ENCODE data around the gene ALDH1A1. TPM values are rescaled to one million over a fixed set of nuclear protein-coding genes. Genes with fewer than 3 reads are reported as not detected.

Gene ALDH1A1
- total RNA-seq, 1 experiment from 2014 or later = 0.14 TPM

- DNase-seq (ENCODE audit: low read depth) = no peak
Measured at GRCh38 chr9:72919246-72919945, 33.5 kb downstream of the ALDH1A1 start.

DNA sequence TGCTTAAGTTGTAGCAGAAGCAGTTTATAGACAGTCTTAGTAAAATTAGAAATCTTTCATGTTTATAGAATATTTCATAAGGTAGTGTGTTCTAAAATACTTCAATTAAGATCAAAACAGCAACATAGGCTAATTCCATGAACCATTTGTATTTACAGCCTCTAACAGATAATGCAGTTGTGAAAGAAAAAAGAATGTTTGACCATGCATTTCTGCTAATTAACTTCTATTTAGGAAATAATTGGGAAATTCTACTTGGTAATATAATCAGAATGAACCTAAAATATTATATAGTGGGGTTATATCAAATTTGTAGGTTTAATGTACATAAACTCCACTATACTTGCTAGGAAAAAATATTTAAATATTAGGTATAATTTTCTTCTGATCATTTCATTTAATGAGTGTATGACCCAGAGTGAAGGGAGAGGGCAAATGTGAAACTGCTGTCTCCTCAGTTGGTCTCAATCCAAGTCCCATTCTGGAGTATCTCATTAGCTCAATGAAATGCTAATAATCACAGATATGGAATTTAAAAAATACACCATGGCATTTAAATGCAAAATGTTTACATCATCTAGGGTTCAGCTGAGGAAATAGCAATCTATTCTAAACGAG is 34.9 kb downstream of the ALDH1A1 start:
- DNase-seq (ENCODE audit: low read depth) = no peak

DNA sequence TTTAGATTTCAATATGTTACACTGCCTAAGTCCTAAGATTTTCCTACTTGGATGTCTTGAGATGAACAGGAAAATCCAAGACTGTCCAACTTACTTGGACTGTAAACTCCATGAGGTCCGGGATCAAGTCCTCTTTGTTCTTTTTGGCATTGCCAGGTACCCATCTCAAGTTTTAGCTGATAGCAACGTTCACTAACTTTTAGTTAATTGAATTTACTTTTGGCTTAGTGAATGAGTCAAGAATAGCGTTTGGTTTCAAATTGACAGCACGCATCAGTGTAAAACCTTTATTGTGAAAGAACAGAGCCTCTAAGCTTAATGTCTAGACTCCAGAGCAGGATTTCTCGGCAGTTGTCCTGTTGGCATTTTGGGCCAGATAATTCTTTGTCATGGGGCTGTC is 37.2 kb downstream of the ALDH1A1 start:
- no peak for DNase-seq (ENCODE audit: low read depth)

GRCh38 chr9:72914750-72915149 is 38.1 kb downstream of the ALDH1A1 start:
- no peak for DNase-seq (ENCODE audit: low read depth)

DNA sequence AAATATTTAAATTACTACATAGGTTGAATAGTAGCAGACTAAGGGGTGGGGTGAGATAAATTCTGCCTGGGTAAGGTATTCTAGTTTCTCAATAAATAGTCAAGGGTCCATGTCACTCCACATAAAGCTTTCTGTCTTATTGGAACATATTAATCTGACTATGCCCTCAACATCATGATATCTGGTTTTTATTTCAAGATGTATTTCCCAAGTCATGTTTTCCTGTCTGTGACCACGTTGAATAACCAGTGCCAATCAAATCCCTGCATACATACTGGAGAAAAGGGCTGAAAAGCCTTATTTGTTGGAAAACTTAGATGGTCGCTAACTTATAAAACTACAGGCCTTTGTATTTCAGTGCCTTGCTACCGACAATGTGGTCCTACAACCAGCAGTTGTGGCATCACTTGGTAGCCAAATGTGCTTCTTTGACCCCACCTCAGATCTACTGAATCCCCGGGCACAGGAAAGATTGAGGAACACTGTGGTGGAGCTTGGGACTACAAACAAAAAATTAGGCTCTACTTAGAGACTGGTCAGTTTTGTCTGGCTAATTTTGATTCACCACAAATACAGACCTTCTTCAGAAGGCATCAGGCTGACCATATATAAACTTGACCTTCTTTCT is 39.4 kb downstream of the ALDH1A1 start:
- DNase-seq (ENCODE audit: low read depth) = no peak

DNA sequence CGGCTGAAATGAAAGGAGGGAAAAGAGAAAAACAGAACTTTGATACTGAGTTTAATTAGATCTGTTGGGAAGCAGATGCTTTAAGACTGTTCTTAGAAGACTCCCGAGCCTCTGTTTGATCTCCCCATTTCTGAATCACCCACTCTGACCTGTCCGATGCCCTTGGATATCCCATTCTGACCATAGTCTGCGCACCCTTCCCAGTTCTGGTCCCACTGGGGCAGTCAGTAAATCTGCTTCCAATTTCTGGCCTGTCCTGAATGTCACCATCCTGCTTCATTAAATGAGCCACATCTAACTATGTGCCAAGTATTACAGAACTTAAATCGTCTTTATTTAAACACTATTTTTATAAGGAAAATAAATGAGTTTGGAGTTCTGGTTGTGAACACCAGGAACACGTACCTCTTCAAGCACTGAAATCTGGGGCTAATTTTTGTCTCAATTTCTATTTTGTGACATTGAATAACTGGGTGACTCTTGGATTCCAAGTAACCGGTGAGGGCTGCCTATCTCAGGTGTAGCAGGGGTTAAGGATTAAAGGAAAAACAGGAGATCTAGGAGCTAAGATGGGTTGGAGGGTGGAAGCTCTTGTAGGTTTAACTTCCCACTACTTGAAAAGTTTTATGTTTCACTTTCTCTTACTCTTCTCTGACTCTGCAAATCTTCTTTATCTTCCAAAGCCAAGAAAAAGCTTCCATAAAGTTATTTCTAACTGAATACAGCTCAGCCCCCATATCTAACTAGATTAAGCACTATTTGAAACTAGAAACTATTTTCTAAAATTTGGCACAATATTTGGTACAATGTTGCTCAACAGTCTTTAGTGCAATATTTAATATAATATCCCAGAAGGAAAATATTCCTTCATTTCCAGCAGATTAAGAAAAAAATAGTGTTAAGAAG is 40.1 kb downstream of the ALDH1A1 start:
- DNase-seq (ENCODE audit: low read depth) = no peak

DNA sequence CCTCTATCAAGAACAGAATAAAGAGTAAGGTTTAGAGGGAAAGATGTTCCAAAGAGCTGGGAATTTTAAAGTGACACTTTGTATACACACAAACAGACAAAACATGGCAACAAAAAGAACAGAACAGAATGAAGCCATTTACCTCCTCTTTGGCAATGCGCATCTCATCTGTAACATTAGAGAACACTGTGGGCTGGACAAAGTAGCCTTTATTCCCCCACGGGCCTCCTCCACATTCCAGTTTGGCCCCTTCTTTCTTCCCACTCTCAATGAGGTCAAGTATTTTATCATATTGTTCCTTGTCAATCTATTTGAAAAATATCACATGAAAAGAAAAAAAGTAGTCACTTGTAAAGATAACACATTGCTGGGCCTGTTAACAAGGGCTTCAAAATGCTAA is 41.0 kb downstream of the ALDH1A1 start:
- DNase-seq (ENCODE audit: low read depth) = no peak

DNA sequence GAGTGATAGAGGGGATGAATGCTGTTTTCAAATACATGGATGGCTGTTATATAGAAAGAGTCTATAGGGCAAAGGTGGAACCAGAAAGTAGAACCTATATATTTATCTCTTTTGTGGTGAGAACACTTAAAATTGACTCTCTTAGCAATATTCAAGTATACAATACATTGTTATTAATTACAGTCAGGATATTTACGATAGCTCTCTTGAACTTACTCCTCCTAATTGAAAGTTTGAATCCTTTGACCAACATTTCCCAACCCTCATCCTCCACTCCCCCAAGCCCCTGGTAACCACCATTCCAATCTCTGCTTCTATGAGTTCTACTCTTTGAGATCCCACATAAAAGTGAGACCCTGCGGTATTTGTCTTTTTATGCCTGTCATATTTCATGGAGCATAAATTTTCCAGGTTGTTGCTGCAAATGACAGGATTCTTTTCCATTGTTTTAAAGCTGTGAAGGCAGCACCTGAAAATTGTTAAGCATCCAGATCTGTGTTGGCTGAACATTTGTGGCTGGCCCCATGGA is 41.5 kb downstream of the ALDH1A1 start:
- no peak for DNase-seq (ENCODE audit: low read depth)

DNA sequence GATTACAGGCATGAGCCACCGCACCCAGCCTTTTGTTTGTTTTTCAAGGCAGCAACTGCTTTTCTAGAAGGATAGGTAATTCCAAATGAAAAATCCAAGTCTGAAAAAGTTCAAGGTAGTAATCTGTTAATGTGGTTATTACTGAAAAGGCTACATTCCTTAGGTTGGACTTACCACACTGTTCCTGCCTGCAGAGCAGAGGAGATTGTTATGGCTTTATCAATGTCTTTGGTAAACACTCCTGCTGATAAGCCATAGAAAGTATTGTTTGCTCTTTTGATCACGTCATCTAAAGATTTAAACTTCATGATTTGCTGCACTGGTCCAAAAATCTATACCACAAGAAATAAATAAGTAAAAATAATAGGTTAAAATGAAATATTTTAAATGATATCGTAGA is 43.4 kb downstream of the ALDH1A1 start:
- no peak for DNase-seq (ENCODE audit: low read depth)

GRCh38 chr9:72907421-72907820 is 45.4 kb downstream of the ALDH1A1 start:
- no peak for DNase-seq (ENCODE audit: low read depth)

- DNase-seq (ENCODE audit: low read depth) = no peak
Measured at GRCh38 chr9:72906810-72907209, 46.0 kb downstream of the ALDH1A1 start.

- DNase-seq (ENCODE audit: low read depth) = no peak
Measured at GRCh38 chr9:72905514-72906480, 47.1 kb downstream of the ALDH1A1 start.

GRCh38 chr9:72904267-72905093 is 48.4 kb downstream of the ALDH1A1 start:
- no peak for DNase-seq (ENCODE audit: low read depth)

DNA sequence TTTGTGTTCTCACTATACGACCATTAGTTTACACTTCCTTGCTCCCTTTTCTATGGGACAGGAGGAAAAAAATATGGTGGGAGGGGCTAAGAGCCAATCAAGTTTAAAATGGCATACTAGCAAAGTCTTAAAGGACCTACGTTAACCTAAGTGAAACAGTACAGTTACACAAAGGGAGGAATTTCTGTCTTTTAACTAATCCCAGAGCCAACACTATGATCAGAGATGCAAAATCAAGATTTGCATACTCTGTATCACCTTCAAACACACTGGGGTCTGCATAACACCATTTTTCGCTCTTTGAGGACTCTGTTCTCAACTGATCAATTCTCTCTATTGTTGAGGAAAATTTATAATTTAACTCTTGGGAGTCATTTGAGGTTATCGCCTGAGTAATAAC is 49.8 kb downstream of the ALDH1A1 start:
- no peak for DNase-seq (ENCODE audit: low read depth)

- no peak for DNase-seq (ENCODE audit: low read depth)
Measured at GRCh38 chr9:72902268-72902667, 50.6 kb downstream of the ALDH1A1 start.

DNA sequence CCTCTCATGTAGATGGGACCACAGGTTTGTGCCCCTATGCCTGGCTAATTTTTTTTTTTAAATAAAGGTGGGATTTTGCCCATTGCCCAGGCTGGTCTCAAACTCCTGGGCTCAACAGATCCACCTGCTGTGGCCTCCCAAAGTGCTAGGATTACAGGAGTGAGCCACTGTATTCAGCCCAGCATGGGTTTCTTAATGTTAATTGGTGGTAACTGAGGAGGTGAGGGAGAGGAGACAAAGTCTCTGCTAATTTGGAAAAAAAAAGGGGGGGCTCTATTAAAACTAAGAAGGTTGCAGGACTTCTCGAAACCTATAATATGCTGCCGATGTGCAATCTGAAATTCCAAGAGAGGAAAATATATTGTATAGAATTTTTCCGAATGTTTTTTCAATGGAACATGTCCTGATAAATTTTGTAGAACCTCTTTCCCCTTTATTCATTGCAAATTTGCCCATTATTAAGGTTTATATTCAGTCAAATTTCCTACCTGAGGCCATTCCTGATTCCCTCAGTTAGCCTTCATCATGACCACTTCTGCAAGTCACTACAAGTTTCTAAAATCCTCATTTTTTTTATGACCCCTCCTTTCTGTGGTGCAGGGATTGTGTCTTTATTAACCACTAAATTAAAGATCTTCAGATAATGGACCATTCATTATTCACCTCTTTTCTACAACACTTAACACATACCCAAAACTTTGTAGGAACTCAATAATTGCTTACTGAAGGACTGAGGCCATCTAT is 52.9 kb downstream of the ALDH1A1 start:
- DNase-seq (ENCODE audit: low read depth) = no peak

- DNase-seq (ENCODE audit: low read depth) = no peak
Measured at GRCh38 chr9:72898784-72899733, 53.8 kb downstream of the ALDH1A1 start.

DNA sequence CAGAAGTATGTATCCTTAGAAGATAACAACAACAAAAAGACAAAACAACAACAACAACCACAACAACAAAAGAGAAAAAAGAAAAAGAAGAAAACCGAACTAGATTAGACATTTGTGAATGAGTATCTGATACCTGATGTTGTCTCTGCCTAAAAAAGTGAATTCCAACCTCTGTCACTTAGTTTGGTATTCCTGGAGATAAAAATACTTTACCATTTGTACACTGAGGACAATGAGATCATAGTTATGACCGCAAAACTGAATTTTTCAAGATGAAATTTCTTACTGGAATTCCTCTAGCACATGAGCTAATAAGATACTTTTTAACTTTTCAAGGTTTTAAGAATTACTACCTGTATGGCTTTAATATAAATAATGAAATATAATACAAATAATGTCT is 54.5 kb downstream of the ALDH1A1 start:
- no peak for DNase-seq (ENCODE audit: low read depth)

Data from HT1080 (cell line).